ENCODE results near the gene SLC30A9.

The SLC30A9 gene

DNA sequence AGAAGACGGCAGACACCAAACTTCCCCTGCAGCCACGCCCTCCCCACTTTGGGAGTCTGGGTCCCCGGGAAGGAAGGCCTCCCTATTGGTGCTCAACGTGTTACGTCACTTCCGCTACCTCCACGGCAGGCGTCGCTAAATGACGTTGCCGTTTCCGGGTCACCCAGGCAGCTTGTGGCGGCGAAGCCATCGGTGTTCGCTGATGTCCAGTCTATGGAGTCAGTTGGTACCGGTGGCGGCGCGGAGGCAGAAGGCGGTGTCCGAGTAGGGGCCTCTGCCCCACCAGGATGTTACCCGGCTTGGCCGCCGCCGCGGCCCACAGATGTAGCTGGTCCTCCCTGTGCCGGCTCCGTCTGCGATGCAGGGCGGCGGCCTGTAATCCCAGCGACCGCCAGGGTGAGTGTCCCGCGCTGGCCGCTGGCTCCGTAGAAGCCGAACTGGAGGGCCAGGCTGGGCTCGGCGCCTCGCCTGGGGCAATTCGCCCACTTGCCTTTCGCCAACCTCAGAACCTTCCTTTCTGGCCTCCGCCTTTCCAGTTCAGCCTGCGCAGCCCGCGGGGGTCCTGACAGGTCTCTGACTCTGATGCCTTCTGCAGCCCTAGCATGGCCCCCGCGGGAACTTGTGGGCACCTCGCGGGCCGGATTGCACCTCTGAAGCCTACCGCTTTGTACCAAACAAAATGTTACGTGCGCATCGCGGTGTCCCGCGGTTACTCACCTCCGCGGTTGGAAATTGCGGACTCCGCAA lies at the start of gene SLC30A9:
Gene SLC30A9 (plus strand): TSS at position 166 of the 747 bp plus-strand sequence. CDS start 122 bp downstream, at position 288.
- peak; percentile 96 for DNase-seq (ENCODE audit: low spot score)

DNA sequence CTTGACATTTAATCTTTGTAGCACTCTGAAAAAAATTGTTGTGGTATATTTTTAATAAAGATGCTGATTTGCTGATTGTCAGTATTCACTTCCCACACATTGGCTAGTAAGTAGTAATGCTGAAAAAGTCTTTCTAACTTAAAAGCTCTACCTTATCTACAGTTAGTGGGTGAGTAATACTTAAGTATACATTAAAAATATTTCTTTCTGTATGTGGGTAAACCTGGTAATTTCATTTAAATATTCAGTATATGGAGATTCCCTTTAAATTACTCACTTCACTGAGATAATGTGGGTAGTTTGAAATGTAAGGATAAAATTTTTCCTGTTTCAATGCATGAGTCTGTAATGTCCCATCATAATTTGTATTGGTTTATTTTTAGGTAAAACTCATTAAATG lies 49.5 kb upstream of the SLC30A9 start:
- DNase-seq (ENCODE audit: low spot score): no peak

DNA sequence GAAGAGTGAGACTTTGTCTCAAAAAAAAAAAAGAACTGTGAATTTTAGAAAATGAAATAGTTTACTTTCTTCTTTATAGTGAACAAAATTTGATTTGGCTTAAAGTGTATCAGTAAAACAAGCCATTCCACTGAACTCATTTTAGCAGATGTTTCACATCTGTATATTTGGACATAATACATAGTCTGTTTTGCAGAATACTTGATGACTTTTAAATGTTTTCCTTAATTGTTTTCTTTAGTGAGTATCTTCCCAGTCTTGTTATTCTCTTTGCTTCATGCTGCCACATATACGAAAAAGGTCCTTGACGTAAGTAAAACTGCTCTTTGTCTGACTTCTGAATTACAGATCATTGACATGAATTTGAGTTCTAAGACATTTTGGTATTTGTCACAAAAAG lies 46.8 kb upstream of the SLC30A9 start:
- no peak for DNase-seq (ENCODE audit: low spot score)

DNA sequence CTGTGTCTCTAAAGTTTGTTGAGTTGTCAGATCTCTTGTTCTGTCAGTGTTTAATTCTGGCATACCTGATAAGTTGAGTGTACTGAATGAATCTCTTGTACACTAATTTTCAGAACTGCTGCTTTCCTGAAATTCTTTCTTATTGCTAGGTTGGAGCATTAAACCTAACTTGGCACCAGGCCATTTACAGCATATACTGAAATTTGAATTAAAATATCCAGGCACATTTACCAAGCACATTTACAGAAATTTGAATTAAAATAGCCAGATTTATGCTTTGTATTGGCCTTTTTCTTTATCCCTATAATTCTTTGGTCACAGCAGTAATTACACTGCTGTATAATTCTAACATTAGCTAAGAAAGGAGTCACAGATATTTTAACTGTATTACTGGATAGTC lies 46.2 kb upstream of the SLC30A9 start:
- no peak for DNase-seq (ENCODE audit: low spot score)

DNA sequence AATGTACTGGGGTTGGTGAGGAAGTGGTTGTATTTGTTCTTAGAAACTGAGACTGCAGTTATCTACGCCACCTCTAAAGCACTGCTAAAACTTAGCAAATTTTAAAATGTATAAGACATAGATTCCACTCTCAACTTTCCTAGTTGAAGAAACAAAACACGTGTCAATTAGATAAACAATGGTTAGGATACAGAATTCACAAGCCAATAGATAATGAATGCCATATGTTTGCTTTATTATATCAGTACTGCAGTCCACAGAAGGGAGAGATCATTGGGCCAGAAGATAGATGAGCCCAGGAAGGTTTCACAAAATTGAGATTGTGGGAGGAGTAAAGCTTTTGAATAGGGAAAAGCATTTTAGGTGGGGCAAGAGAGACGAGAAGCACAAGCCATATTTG lies 40.8 kb upstream of the SLC30A9 start:
- no peak for DNase-seq (ENCODE audit: low spot score)

DNA sequence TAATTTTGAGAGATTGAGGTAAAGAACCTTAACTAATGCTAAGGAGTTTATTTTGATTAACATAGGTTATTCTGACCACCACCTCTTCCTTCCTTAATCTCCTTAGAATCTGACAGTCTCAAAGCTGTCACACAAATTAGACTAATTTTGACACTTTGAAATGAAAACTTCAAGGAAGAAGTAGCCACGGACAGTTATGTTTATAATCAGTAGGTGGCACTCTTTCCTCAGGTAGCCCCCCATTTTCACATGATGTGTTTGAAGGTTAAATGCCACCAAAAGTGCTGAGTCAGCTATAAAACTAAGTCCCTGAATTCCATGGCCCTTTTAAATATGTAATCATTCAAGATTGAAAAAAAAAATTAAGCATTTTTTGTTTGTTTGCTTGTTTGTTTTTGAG lies 32.7 kb upstream of the SLC30A9 start:
- no peak for DNase-seq (ENCODE audit: low spot score)

DNA sequence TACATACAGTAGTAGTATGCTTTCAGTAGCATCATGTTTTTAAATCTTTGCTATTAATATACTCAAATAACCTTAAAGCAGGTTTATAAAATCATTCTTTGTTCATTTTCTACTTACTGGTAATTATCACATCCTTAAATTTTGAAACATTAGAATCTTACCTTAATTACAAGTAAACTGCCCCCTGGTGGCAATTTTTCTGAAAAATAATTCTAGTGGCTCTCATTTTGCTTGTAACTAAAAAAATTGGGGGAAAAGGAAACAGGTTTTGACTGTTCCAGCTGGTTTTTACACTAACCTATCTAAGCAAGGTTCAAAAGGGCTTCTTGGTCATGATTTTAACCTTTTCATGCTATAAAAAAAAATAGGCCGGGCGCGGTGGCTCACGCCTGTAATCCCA lies 27.2 kb upstream of the SLC30A9 start:
- no peak for DNase-seq (ENCODE audit: low spot score)

DNA sequence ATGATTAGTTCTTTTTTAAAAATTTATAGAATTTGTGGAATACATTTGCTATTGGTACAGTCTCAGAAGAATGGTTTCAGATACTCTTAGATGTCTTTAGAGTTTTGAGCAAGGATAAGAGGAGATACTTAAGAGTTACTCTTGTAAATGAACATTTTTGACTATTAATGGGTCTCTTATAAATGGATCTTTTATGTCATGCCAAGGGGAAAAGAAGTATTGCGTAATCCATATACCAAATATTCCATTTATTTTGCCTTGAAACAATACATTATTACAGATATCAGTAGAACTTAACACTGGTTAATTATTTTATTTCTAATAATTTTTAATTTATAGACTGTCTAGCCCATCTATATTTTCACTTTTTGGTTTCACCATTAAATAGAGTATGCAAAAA lies 25.9 kb upstream of the SLC30A9 start:
- DNase-seq (ENCODE audit: low spot score): no peak

DNA sequence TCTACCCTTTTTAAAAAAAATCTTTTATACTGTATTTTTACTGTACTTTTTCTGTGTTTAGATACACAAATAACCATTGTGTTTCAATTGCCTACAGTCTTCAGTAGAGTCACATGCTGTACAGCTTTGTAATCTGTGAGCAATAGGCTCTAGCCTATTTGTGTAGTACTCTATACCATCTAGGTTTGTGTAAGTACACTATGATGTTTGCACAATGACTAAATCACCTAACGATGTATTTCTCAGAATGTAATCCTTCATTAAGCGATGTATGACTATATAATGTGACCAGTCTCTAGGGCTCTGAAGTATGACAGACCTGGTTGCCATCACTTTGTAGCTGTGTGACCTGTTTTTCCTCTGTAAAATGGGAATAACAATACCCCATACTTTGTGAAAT lies 22.9 kb upstream of the SLC30A9 start:
- DNase-seq (ENCODE audit: low spot score): no peak

DNA sequence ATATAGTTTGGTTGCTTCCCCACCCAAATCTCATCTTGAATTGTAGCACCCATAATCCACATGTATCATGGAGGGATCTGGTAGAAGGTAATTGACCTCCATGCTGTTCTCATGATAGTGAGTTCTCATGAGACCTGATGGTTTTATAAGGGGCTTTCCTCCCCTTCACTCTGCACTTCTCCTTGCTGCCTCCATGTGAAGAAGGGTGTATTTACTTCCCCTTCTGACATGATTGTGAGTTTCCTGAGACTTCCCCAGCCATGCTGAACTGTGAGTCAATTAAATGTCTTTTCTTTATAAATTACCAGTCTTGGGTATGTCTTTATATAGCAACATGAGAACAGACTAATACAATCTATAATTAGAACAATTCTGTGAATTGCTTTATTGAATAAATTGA lies 20.7 kb upstream of the SLC30A9 start:
- DNase-seq (ENCODE audit: low spot score): no peak

DNA sequence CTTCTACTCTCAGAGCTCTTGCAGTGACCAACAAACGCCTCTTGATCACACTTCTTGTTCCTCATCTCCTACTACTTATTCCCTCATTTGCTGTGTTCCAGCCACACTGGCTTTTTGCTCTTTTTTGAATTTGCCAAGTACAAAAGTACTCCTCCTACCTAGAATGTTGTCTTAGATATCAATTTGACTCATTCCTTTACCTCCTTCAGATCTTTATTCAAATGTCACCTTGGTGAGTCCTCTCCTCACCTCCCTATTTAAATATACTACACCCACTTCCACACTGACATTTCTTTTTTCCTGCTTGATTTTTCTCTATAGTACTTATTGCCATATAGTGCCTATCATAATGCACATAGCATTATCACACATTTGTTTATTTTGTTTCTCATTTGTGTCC lies 15.0 kb upstream of the SLC30A9 start:
- DNase-seq (ENCODE audit: low spot score): no peak

DNA sequence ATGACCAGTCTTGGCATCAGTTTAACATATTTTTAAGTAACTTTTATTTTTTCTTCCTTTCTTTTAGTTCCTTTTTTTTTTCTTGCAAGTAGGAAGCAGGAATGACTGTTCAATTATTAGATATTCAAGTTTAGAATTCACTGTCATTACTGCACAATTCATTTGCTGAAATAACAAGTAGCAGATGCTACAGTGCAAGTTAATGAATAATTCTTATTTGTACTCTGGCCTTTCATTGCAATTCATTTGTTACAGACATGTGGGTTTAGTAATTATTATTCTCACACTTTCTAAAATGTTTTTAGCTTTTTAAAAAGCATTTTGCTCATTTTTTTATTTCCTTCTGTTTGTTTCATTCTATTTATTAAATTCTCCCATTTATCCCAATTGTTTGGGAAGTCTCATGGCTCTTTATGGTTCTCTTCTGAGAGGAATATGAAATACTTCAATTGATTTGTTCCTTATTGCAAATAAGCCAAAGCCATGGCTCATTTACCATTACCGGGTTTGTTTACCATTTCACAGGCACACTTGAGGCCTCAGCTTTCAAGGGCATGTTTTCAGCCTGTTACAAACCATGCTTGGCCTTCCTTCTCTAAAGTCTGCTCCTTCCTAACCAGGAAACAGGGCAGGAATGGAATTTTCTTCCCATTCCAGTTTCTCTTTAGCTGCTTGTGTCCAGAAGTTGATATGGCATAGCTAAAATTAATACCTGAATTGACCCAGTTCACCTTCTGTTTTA lies 13.4 kb upstream of the SLC30A9 start:
- DNase-seq (ENCODE audit: low spot score): no peak

DNA sequence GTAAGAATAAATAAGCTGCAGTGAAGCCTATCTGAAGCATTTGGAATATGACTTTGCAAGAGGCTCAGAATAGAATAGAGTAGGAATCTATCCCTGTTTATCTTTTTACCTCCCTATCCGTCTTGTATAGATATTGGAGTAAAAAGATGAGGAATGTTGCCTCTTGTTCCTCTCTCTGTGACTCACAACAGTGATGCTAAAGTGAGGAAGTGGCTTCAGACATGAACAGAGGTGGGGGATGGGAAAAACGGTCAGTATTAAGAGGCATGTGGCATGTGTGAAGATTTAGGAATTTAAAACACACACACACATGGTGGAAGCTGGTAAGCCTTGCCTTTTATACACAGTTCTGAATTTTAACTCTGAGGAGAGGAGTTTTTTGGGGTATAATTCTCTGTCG lies 12.6 kb upstream of the SLC30A9 start:
- no peak for DNase-seq (ENCODE audit: low spot score)

DNA sequence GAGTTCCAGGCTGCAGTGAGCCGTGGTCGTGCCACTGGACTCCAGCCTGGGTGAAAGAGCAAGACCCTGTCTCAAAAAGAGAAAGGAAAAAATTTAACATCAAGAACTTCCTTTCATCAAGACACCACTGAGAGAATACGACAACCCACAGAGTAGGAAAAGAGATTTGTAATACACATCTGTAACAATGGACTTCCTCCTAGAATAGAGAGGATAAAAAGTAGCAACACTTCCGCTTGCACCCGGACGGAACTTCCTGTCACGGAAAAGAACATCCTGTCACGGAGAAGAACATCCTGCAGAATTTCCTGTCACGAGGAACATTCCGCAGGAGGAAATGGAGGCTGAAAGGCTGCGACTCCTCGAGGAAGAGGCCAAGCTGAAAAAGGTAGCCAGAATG lies 8.9 kb upstream of the SLC30A9 start, which contains the start of gene DCAF4L1:
Gene DCAF4L1 (plus strand): TSS at position 301 of the 400 bp plus-strand sequence. CDS start 37 bp downstream, at position 338.
- no peak for DNase-seq (ENCODE audit: low spot score)

DNA sequence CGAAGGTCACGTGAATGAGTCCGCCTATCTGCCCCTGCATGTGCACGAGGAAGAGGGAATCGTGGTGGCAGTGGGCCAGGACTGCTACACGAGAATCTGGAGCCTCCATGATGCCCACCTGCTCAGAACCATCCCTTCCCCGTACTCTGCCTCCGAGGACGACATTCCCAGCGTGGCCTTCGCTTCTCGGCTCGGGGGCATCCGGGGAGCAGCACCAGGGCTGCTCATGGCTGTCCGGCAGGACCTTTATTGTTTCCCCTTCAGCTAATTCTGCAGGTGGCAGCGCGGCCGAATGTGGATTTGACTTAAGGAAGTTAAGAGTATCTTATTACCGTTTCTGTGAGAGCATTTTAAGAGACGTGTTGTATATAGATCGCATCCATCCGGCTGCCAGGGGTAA lies 7.6 kb upstream of the SLC30A9 start:
- no peak for DNase-seq (ENCODE audit: low spot score)

DNA sequence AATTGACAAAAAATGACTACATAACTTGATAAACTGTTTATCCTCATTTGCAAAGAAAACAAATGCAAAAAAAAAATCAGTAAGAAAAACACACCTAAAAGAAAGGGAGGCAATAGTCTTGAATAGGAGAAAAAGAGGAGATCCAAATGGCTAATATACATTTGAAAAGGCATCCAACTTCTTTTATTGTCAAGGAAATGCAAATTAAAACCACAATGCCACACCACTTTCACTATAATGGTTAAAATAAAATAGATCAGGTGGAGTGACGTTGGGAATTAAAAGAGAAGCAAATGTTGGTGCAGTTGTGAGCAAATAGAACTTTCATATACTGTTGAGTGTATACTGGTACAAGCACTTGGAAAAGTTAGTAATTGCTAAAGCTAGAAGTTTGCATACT lies 5.2 kb upstream of the SLC30A9 start:
- DNase-seq (ENCODE audit: low spot score): no peak

DNA sequence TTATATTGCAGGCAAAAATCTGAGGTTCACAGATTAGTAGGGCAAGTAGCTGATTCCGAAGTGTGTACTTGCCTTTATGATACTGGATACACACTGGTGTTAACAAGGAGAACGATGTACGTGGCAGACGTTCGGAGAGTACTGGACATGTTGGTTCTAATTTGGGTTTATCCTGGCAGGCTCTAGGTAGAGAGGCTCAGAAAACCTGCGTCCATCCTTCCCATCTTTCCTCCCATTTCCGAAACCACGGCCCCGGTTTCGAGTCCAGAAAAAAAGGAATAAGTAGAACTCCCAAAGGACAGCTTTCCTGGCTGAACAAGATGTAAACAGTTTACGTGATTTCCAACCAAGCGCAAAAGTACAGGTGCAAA lies 351 bp upstream of the SLC30A9 start:
- no peak for DNase-seq (ENCODE audit: low spot score)

DNA sequence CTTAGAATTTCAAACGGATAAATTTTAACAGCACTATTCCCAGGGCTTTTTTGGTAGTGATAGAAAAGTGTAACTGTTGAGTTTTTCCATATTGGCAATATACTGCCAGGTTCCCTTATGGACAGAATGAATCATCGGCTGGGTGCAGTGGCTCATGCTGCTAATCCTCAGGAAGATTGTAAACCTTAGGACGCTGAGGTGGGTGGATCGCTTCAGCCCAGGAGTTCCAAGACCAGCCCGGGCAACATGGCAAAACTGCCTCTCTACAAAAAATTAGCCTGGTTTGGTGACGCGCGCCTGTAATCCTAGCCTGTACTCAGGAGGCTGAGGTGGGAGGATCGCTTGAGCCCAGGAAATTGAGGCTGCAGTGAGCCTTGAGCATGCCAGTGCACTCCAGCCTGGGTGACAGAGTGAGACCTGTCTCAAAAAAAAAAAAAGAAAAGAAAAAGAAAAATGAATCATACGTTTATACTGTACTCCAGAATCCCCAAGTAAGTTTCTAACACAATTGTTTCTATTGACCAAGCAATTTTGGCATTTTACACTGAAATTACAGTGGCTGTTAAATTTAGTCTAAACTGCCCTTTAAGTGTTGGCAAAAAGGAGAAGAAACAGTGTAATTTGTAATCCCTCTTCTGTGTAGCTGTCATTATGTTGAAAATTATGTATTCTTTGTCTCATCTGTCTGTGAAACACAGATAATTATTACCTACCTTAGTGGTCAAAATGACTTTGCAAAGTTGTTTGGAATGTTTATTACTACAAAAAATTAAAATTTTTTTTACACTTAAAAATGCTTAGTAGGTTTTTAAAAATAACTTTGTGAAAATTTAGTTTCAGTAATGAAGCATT lies 1.8 kb downstream of the SLC30A9 start:
- no peak for DNase-seq (ENCODE audit: low spot score)

DNA sequence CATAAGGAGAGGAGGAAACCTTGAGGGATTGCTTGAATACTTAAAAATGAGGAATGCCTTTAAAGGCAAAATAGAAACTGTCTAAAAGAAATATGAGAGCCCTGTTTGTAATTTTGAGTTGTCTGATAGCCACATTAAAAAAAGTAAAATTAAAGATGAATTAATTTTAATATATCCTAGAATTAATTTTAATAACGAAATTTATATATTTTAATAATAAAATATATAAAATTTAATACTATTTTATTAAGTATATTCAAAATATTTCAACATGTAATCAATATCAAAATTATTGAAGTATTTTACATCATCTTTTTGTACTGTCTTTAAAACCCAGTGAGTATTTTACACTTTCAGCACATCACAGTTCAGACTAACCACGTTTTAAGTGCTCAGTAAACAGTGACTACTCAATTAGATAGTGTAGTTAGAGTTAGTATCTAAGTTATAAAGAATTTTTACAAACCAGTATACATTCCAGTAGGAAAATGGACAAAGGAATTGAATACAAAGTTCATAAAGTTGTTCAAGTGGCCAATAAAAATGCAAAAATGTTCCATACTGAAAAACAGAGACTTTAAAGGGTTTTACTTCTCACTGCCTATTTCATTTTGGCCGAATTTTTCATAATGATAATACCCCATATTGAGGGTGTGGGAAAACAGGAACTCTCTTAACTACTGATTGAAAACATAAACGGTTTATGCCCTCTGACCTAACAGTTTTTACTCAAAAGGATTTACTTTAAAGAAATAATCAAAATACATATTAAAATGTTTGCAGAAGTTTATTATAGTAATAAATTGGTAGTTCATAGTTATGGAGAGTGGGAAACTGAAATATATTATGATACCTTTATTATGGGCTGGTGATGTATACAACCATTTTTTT lies 2.9 kb downstream of the SLC30A9 start:
- DNase-seq (ENCODE audit: low spot score): no peak

DNA sequence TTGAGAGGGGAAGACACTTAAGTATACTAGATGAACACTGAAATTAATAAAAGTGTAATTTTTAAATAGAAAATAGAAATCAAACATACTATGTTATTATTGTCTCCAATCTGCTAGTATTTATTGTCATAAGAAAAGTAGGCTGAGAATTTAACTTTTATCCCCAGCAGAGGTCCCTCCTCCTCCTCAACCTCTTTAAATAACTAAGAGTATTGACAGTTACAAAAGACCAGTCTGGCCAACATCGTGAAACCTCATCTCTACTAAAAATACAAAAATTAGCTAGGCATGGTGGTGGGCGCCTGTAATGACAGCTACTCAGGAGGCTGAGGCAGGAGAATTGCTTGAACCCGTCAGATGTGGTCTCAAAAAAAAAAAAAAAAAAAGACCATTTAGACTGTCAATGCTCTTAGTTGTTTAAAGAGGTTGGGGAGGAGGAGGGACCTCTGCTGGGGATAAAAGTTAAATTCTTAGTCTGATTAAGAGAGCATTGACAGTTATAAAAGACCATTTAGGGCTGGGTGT lies 4.2 kb downstream of the SLC30A9 start:
- DNase-seq (ENCODE audit: low spot score): no peak

DNA sequence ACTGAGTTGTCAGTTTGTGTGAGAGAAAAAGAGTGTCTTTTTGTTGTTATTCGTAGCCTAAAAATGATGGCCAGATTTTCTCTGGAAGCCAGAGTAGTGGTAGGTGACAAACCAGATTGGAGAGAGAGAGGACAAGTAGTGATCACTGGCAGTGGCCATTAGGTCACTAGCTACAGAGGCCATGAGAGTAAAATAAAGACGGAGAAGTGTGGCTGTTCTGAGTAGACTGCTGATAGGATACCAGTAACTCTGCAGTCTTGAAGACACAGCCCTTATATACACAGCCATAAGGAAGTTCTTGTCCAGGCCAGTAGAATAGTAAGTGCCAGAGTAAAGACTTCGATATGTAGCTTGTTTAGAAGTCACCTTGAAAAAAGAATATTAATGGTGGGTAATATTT lies 7.7 kb downstream of the SLC30A9 start:
- no peak for DNase-seq (ENCODE audit: low spot score)

Measured in left forelimb (tissue), 1 donor.